IMR-90 (cell line): ENCODE measurements around the gene DOK4. TPM values are rescaled to one million over a fixed set of nuclear protein-coding genes. Genes with fewer than 3 reads are reported as not detected.

ENCODE experiments used
- ATAC-seq: fragments of 200-7000 bp; cut with Tn5 transposase; 2 replicates; pipeline ENCODE4 v1.9.1; 2020; ENCODE audit warnings: low read depth, mild to moderate bottlenecking, moderate library complexity
- BruUV-seq: library from RNA; stranded (reverse); fragments of 400-500 nt; replicated peaks from 2 replicates; lab custom pipeline; 2021; lab: Mats Ljungman, UMichigan
- CTCF ChIA-PET: fragments of 300-600 bp; formaldehyde crosslinking; extraction: SDS; loops from one replicate; lab custom pipeline; 2021; ENCODE audit warnings: antibody characterized with exemption; lab: Yijun Ruan, JAX
- POLR2A ChIA-PET: fragments of 300-600 bp; sonication (Branson Sonifier 250); formaldehyde crosslinking; loops from one replicate; lab custom pipeline; 2022; ENCODE audit warnings: antibody characterized with exemption; ENCODE audit not compliant: unreplicated experiment; lab: Charles Lee
- DNase-seq: peaks from one replicate; pipeline ENCODE4 v3.0.0; 2013
- H2AFZ ChIP-seq: replicated peaks from 2 replicates; pipeline ENCODE3; 2013; ENCODE audit warnings: low read length, mild to moderate bottlenecking; ENCODE audit not compliant: poor library complexity
- H2AK5ac ChIP-seq: 2 replicates; pipeline ENCODE4 v1.6.1; 2013; ENCODE audit warnings: low read depth, low read length, inconsistent platforms
- H2AK9ac ChIP-seq: replicated peaks from 2 replicates; pipeline ENCODE3; 2013; ENCODE audit warnings: mild to moderate bottlenecking, low read depth, low read length, moderate library complexity; ENCODE audit not compliant: poor library complexity
- H2BK120ac ChIP-seq: 2 replicates; pipeline ENCODE4 v1.6.1; 2013; ENCODE audit warnings: low read depth, low read length, inconsistent platforms
- H2BK15ac ChIP-seq: 3 replicates; pipeline ENCODE4 v1.6.1; 2013; ENCODE audit warnings: low read depth, low read length, inconsistent platforms
- H2BK20ac ChIP-seq: 2 replicates; pipeline ENCODE4 v1.6.1; 2013; ENCODE audit warnings: low read depth, mild to moderate bottlenecking, inconsistent platforms, low read length, moderate library complexity
- H2BK5ac ChIP-seq: 2 replicates; pipeline ENCODE4 v1.6.1; 2013; ENCODE audit warnings: mild to moderate bottlenecking, low read depth, low read length, inconsistent platforms; ENCODE audit not compliant: poor library complexity, severe bottlenecking
- H3K14ac ChIP-seq: replicated peaks from 2 replicates; pipeline ENCODE4 v1.6.1; 2013; ENCODE audit warnings: low read depth, low read length, inconsistent platforms
- H3K18ac ChIP-seq: 2 replicates; pipeline ENCODE4 v1.6.1; 2013; ENCODE audit warnings: low read depth, low read length, control low read depth
- H3K23ac ChIP-seq: 2 replicates; pipeline ENCODE4 v1.6.1; 2013; ENCODE audit warnings: low read depth, low read length, inconsistent platforms
- H3K27ac ChIP-seq: 2 replicates; pipeline ENCODE4 v1.5.1; 2013; ENCODE audit warnings: mild to moderate bottlenecking, control low read depth, low read length; ENCODE audit not compliant: insufficient read depth
- H3K27me3 ChIP-seq: 2 replicates; pipeline ENCODE4 v1.6.1; 2013; ENCODE audit warnings: low read length; ENCODE audit not compliant: control insufficient read depth, insufficient read depth
- H3K36me3 ChIP-seq: 2 replicates; pipeline ENCODE4 v1.6.1; 2013; ENCODE audit warnings: low read length, mixed read lengths; ENCODE audit not compliant: control insufficient read depth, insufficient read depth
- H3K4ac ChIP-seq: 2 replicates; pipeline ENCODE4 v1.6.1; 2013; ENCODE audit warnings: low read depth, low read length, inconsistent platforms
- H3K4me1 ChIP-seq: 2 replicates; pipeline ENCODE4 v1.6.1; 2013; ENCODE audit warnings: low read length, mixed read lengths; ENCODE audit not compliant: control insufficient read depth, insufficient read depth
- H3K4me2 ChIP-seq: 2 replicates; pipeline ENCODE4 v1.6.1; 2013; ENCODE audit warnings: low read depth, mild to moderate bottlenecking, control low read depth, low read length, moderate library complexity
- H3K4me3 ChIP-seq: 2 replicates; pipeline ENCODE4 v1.5.1; 2013; ENCODE audit warnings: low read depth, mild to moderate bottlenecking, control low read depth, low read length, moderate library complexity; ENCODE audit not compliant: insufficient read depth
- H3K56ac ChIP-seq: 2 replicates; pipeline ENCODE4 v1.6.1; 2013; ENCODE audit warnings: low read length, inconsistent platforms; ENCODE audit not compliant: insufficient read depth; ENCODE audit errors: extremely low read depth
- H3K79me1 ChIP-seq, 2 experiments: 2 replicates each; pipeline ENCODE4 v1.6.1; 2013; ENCODE audit warnings: low read length in 2 of 2, inconsistent platforms in 1 of 2, low read depth in 1 of 2
- H3K9ac ChIP-seq: 2 replicates; pipeline ENCODE4 v1.6.1; 2013; ENCODE audit warnings: low read depth, low read length, control low read depth
- H3K9me1 ChIP-seq: 2 replicates; pipeline ENCODE4 v1.6.1; 2013; ENCODE audit warnings: low read length, inconsistent platforms; ENCODE audit not compliant: insufficient read depth
- H3K9me3 ChIP-seq: 2 replicates; pipeline ENCODE4 v1.6.1; 2013; ENCODE audit warnings: low read length; ENCODE audit not compliant: control insufficient read depth, insufficient read depth
- H4K20me1 ChIP-seq: 2 replicates; pipeline ENCODE4 v1.6.1; 2013; ENCODE audit warnings: low read length, inconsistent platforms; ENCODE audit not compliant: insufficient read depth
- H4K5ac ChIP-seq: 2 replicates; pipeline ENCODE4 v1.6.1; 2013; ENCODE audit warnings: mild to moderate bottlenecking, low read depth, low read length, control low read depth
- H4K8ac ChIP-seq, 2 experiments: 2 replicates each; pipeline ENCODE4 v1.6.1; 2013; ENCODE audit warnings: low read depth in 2 of 2, low read length in 2 of 2, control low read depth in 1 of 2, inconsistent platforms in 1 of 2
- H4K91ac ChIP-seq: 2 replicates; pipeline ENCODE4 v1.6.1; 2013; ENCODE audit warnings: low read depth, low read length, inconsistent platforms; ENCODE audit not compliant: insufficient read depth
- BHLHE40 ChIP-seq: fragments of 150-350 bp; IDR thresholded peaks from 2 replicates; pipeline ENCODE4 v1.6.1; 2016; ENCODE audit warnings: mild to moderate bottlenecking, low read depth, low read length
- CEBPB ChIP-seq: IDR thresholded peaks from 2 replicates; pipeline ENCODE4 v1.6.1; 2012; ENCODE audit warnings: low read depth, low read length, improper control_type of control experiment
- CHD1 ChIP-seq: IDR thresholded peaks from 2 replicates; pipeline ENCODE4 v1.6.1; 2012; ENCODE audit warnings: low read depth, low read length, improper control_type of control experiment
- FOS ChIP-seq: fragments of 150-350 bp; IDR thresholded peaks from 2 replicates; pipeline ENCODE4 v1.6.1; 2016; ENCODE audit warnings: low read depth, low read length
- MAFK ChIP-seq: IDR thresholded peaks from 2 replicates; pipeline ENCODE4 v1.6.1; 2012; ENCODE audit warnings: low read depth, low read length, improper control_type of control experiment
- MAZ ChIP-seq: IDR thresholded peaks from 2 replicates; pipeline ENCODE4 v1.6.1; 2012; ENCODE audit warnings: low read depth, mild to moderate bottlenecking, low read length, improper control_type of control experiment, moderate library complexity, borderline replicate concordance
- MXI1 ChIP-seq: IDR thresholded peaks from 2 replicates; pipeline ENCODE4 v1.6.1; 2012; ENCODE audit warnings: low read depth, mild to moderate bottlenecking, low read length, moderate library complexity, borderline replicate concordance
- NFE2L2 ChIP-seq: fragments of 150-350 bp; IDR thresholded peaks from 2 replicates; pipeline ENCODE4 v1.6.1; 2016; ENCODE audit warnings: low read depth, mild to moderate bottlenecking, low read length
- POLR2A ChIP-seq: IDR thresholded peaks from 2 replicates; pipeline ENCODE4 v1.6.1; 2012; ENCODE audit warnings: mild to moderate bottlenecking, low read depth, low read length
- RAD21 ChIP-seq: IDR thresholded peaks from 2 replicates; pipeline ENCODE4 v1.6.1; 2012; ENCODE audit warnings: low read length, improper control_type of control experiment
- RCOR1 ChIP-seq: IDR thresholded peaks from 2 replicates; pipeline ENCODE4 v1.6.1; 2012; ENCODE audit warnings: mild to moderate bottlenecking, low read length, improper control_type of control experiment; ENCODE audit not compliant: insufficient replicate concordance
- RFX5 ChIP-seq: IDR thresholded peaks from 2 replicates; pipeline ENCODE4 v1.8.0; 2012; ENCODE audit warnings: low read depth, mild to moderate bottlenecking, low read length, moderate library complexity
- SMC3 ChIP-seq: fragments of 150-350 bp; IDR thresholded peaks from 2 replicates; pipeline ENCODE4 v1.6.1; 2016; ENCODE audit warnings: low read depth, mild to moderate bottlenecking, antibody characterized with exemption, low read length, moderate library complexity
- USF2 ChIP-seq: fragments of 150-350 bp; IDR thresholded peaks from 2 replicates; pipeline ENCODE4 v1.6.1; 2017; ENCODE audit warnings: mild to moderate bottlenecking, antibody characterized with exemption, low read length, low read depth
- WGBS, 2 experiments: methylation state at CpG; one replicate each; pipeline versions ENCODE4 v1.1.5 to v1.1.7; 2013; ENCODE audit warnings: missing lambda C conversion rate in 2 of 2; ENCODE audit not compliant: insufficient read length in 1 of 2; ENCODE audit errors: extremely low coverage in 2 of 2; 5-methylcytosine and 5-hydroxymethylcytosine counted together
- dilution Hi-C: fragments of 300-500 bp; cut with HindIII; formaldehyde crosslinking; loops from one replicate; pipeline ENCODE4 v1.14.3; 2018; ENCODE audit warnings: low sequenced_read_pairs; ENCODE audit not compliant: unreplicated experiment
- in situ Hi-C: fragments of 300-500 bp; cut with MboI; formaldehyde crosslinking; loops from 3 replicates; pipeline ENCODE4 v1.14.3; 2019; ENCODE audit warnings: low sequenced_read_pairs, inconsistent platforms, mixed read lengths
- intact Hi-C: fragments of 100-400 bp; cut with micrococcal nuclease; formaldehyde crosslinking; loops from 2 replicates; pipeline ENCODE4 v1.10.0; 2022
- polyA plus RNA-seq, 3 experiments: library from polyadenylated mRNA; depleted of rRNA; stranded (reverse); fragments of >200 nt; gene quantifications; 2 replicates each; pipeline ENCODE4 v1.2.3, GENCODE V29; 2012; ENCODE audit warnings: low replicate concordance in 1 of 3
- total RNA-seq: library from RNA; depleted of rRNA; stranded (reverse); fragments of >200 nt; gene quantifications from 2 replicates; pipeline ENCODE4 v1.2.3, GENCODE V29; 2012
- TF ChIP-seq, protein P1 (sequence below): conservative IDR thresholded peaks from 2 replicates; pipeline ENCODE4 v1.5.1; 2012; ENCODE audit warnings: mild to moderate bottlenecking, low read depth, low read length, improper control_type of control experiment

DOK4 gene
- total and polyA plus RNA-seq, 2 of the 4 experiments (the other 2 are of a cell fraction): 22.0 to 25.9 TPM

- no TSS peak for BruUV-seq
- Histone ChIP-seq H2AK5ac (no peak overlapping the region; the same call in 1 of the 2 replicates), H3K9ac (no peak overlapping the region), H3K79me1 (peaks cover 7 to 27% of the 10 kb centered on the region in 2 experiments; a peak in 3 of 4 replicates), H3K18ac (no peak overlapping the region), H3K4me2 (no peak overlapping the region), H3K27ac (no peak overlapping the region), H2AFZ (no peak overlapping the region), H3K9me3 (no peaks in the 10 kb centered on the region), H4K91ac (no peak overlapping the region), H4K5ac (no peak overlapping the region), H3K23ac (no peak overlapping the region), H3K9me1 (peaks cover 5% of the 10 kb centered on the region; the same call in 1 of the 2 replicates), H3K14ac (no peak overlapping the region), H3K36me3 (peaks cover 1% of the 10 kb centered on the region; the same call in 1 of the 2 replicates), H2AK9ac (no peak overlapping the region), H3K4me3 (no peak overlapping the region), H3K4ac (no peak overlapping the region; the same call in 1 of the 2 replicates), H4K20me1 (peaks cover 5% of the 10 kb centered on the region; the same call in 1 of the 2 replicates), H4K8ac (no peak overlapping the region), H2BK5ac (no peak overlapping the region), H2BK120ac (no peak overlapping the region), H3K4me1 (peaks cover 28% of the 10 kb centered on the region), H2BK20ac (no peak overlapping the region), H3K27me3 (peaks cover 9% of the 10 kb centered on the region), H2BK15ac (no peak overlapping the region), H3K56ac (no peak overlapping the region)
- CTCF ChIA-PET: no interaction called here
- 100% methylated on average over 2 of the region's 7 CpGs; no CpG with 5 or more reads in 1 of the 2 experiments for WGBS, 2 experiments
- DNase-seq (no peak), ATAC-seq (no peak)
- POLR2A ChIA-PET: no interaction called here
- dilution Hi-C loops: no loop called here
- no peak for TF ChIP-seq RFX5
- TF ChIP-seq MAFK: no peak
- no peak for TF ChIP-seq MAZ
- TF ChIP-seq BHLHE40: no peak
- TF ChIP-seq NFE2L2: no peak
- TF ChIP-seq CEBPB: no peak
- no peak for TF ChIP-seq FOS
- TF ChIP-seq, protein P1, sequence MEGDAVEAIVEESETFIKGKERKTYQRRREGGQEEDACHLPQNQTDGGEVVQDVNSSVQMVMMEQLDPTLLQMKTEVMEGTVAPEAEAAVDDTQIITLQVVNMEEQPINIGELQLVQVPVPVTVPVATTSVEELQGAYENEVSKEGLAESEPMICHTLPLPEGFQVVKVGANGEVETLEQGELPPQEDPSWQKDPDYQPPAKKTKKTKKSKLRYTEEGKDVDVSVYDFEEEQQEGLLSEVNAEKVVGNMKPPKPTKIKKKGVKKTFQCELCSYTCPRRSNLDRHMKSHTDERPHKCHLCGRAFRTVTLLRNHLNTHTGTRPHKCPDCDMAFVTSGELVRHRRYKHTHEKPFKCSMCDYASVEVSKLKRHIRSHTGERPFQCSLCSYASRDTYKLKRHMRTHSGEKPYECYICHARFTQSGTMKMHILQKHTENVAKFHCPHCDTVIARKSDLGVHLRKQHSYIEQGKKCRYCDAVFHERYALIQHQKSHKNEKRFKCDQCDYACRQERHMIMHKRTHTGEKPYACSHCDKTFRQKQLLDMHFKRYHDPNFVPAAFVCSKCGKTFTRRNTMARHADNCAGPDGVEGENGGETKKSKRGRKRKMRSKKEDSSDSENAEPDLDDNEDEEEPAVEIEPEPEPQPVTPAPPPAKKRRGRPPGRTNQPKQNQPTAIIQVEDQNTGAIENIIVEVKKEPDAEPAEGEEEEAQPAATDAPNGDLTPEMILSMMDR: no peak
- no peak for TF ChIP-seq MXI1
- no peak for TF ChIP-seq CHD1
- TF ChIP-seq USF2: no peak
- TF ChIP-seq RAD21: no peak
- TF ChIP-seq POLR2A: no peak
- no peak for TF ChIP-seq SMC3
- no peak for TF ChIP-seq RCOR1
- in situ Hi-C loops: no loop called here
- intact Hi-C loops: no loop called here
These were observed 48.1 kb upstream of the DOK4 start for GRCh38 chr16:57534337-57534880.
